HG02798 (cell line): ENCODE measurements around the gene VWCE.
A peak's percentile ranks its signal among the peaks of the same experiment; 100 is the strongest.

Source experiments
- ATAC-seq: cut with Tn5 transposase; IDR thresholded peaks from one replicate; pipeline ENCODE4 v1.9.1; 2021; ENCODE audit warnings: mild to moderate bottlenecking; ENCODE audit not compliant: unreplicated experiment, poor library complexity

The VWCE gene

GRCh38 chr11:61294717-61295595, at the start of gene VWCE:
VWCE (minus strand) TSS chr11:61295316; CDS start chr11:61295037, 279 bp downstream.
- ATAC-seq: peak; percentile 69

- no peak for ATAC-seq
These were observed 49.0 kb upstream of the VWCE start for GRCh38 chr11:61343792-61344745.

- no peak for ATAC-seq
These were observed 47.2 kb upstream of the VWCE start for GRCh38 chr11:61342207-61342803.

GRCh38 chr11:61341706-61342105, 46.6 kb upstream of the VWCE start:
- ATAC-seq: no peak

GRCh38 chr11:61340979-61341378, 45.9 kb upstream of the VWCE start:
- ATAC-seq: no peak

GRCh38 chr11:61339490-61339878, 44.4 kb upstream of the VWCE start:
- no peak for ATAC-seq

GRCh38 chr11:61338783-61339489, 43.8 kb upstream of the VWCE start:
- ATAC-seq: no peak

GRCh38 chr11:61337706-61338470, 42.8 kb upstream of the VWCE start:
- no peak for ATAC-seq

GRCh38 chr11:61336171-61336935, 41.2 kb upstream of the VWCE start:
- peak; percentile 57 for ATAC-seq

- ATAC-seq: no peak
These were observed 40.2 kb upstream of the VWCE start for GRCh38 chr11:61335355-61335710.

- no peak for ATAC-seq
These were observed 39.6 kb upstream of the VWCE start for GRCh38 chr11:61334434-61335354.

GRCh38 chr11:61333550-61334433, 38.7 kb upstream of the VWCE start:
- ATAC-seq: no peak

GRCh38 chr11:61332797-61333549, 37.9 kb upstream of the VWCE start, which contains the start of the genes DDB1 and TKFC:
DDB1 (minus strand) TSS chr11:61333105; CDS start chr11:61332968, 137 bp downstream.
TKFC (plus strand) TSS chr11:61333228; CDS start chr11:61334729, 1,501 bp downstream.
- ATAC-seq: peak; percentile 94

GRCh38 chr11:61332281-61332796, 37.2 kb upstream of the VWCE start:
- ATAC-seq: no peak

GRCh38 chr11:61331651-61332050, 36.5 kb upstream of the VWCE start:
- ATAC-seq: no peak

- ATAC-seq: no peak
These were observed 34.8 kb upstream of the VWCE start for GRCh38 chr11:61329871-61330270.
